DMS114 treated with DMSO at 0.1 percent for 48 hours (cell line): ENCODE data around the gene CSF1.

ENCODE experiments used
- DNase-seq: peaks from one replicate; lab custom pipeline; 2025; ENCODE audit not compliant: unreplicated experiment; lab: John Stamatoyannopoulos, UW

The CSF1 gene

DNA sequence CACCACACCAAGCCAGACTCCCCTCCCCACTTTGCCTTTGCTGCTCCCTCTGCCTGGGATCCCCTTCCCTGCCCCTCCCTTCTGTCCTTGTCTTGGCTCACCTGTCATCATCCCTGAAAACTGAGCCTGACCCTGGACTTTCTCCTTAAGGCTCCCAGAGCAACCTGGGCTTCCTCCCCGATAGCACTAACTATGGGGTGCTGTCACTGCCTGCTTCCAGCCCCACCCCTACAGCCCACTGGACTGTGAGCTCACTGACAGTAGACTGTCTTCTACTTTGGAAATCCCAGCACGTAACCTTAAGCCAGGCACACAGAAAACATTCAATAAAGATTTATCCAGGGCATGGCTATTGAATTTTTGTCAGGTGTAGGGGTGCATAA lies 9.5 kb upstream of the CSF1 start:
- DNase-seq: no peak

DNA sequence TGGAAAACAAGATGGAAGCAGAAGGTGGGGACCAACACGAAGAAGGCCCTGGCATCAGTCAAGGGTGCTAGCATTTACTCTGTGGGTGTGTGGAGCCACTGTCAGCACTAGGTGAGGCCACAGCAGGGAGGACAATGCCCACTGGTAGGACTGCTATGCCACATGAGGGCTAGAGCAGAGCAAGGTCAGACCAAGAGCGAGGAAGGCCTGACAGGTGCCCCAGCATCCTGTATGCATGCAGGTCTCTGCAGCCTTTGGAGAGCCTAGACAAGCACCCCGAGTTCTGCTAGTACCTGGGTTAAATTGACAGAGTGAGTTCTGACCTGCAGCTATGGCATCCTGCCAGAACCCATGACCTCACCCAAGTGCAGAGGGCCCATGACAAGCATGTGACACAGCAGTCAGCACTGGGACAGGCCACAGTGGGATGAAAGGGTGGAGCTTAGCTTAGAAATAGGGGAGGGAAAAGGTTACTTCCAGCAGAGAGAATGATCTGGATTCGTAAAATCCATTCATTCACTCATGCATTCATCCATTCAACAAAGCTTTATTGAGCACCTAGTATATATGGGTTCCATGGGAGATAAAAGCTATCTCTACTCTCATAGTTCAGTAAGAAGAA lies 9.0 kb upstream of the CSF1 start:
- DNase-seq: no peak

GRCh38 chr1:109902204-109902985 lies 8.3 kb upstream of the CSF1 start:
- no peak for DNase-seq

GRCh38 chr1:109903376-109903930 lies 7.2 kb upstream of the CSF1 start:
- no peak for DNase-seq

- DNase-seq: no peak
Measured at GRCh38 chr1:109904105-109904817, 6.4 kb upstream of the CSF1 start.

DNA sequence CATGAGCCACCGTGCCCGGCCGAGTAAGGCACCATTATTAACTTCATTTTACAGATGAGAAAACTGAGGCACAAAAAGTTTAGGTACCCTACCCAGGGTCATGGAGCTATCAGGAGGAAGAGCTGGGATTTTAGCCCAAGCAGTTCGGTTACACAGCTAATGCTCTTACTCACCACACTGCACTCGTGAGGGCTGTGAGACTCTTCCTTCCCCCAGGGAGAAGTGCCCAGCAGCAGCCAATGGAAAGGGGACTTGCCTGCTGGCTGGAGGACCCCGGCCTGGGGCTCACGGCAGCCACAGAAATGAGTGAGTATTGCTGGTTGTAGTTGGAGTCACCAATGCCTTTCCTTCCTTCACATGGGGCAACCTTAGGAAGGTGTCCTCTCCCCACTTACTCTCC lies 5.2 kb upstream of the CSF1 start:
- no peak for DNase-seq

DNA sequence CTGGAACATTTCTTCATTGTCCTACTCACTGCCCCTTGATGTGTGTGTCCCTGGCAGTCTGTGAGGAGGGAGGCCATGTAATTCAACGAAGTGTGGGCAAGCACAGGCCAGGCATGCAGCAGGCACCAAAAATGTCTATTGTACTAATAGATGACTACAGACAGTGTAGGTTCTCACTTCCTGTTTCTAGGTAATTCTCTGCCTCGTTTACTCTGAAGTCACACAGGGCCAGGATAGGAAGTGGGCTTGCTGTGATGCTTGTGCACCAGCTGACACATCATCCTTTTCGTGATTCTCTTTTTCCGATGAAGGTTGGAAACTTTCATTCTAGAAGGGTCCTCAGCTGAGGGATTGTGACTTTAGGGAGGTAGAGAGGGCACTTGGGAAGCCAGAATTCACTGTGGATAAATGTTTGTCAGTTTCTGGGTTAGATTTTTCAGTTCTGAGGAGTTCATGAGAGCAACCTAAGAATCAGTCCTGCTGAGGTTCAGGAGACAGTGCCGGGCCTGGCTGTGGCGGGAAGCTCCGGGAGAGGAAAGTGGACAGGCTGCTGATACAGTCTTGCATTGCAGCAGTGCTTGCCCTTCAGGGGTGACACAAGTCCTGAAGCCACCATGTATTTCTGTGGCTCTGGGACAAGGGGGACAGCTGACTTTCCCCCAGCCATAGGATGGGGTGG lies 4.3 kb upstream of the CSF1 start:
- no peak for DNase-seq

- no peak for DNase-seq
Measured at GRCh38 chr1:109906839-109907180, 3.8 kb upstream of the CSF1 start.

DNA sequence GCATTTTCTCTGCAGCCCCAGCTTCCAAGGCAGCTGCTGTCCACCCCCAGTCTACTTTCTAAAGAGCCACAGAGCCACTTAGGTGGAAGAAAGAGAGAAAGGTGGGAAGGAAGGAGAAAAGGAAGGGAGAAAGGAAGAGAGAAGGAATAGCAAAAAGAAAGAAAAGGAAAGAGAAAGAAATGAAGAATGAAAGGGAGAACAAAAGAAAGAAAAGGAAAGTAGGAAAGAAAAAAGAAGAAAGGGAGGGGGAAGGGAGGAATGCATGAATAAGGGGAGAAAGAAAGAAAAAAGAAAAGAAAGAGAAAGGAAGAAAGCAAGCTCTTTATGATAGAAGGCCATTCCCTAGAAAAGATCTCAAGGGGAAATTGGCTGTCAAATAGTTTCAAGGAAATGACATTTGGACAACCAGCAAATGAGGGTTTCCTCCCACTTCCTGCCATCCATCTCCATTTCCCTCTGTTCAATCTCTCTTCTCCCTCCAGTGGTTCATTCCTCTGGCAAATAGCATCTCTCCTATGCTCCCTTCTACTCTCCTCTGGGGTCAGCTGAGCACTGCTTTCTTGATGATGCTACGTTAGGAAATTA lies 3.4 kb upstream of the CSF1 start:
- no peak for DNase-seq

DNA sequence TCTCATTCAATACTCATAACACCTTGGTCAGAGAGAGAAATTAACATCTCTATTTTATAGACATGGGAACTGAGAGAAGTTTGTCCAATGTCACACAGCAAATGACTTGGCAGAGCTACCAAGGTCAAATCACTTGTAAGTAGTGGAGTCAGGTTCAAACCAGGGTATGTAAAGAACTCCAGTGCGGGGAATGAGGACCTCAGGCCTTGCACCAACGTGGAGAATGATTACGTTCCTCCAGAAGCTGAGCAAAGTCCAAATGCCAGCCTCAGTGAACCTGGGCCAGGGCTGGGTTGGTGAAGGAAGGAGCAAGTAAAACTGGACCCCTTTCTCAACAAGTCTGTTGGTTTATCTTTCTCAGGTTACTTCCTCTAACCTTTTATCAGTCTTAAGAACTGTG lies 1.8 kb upstream of the CSF1 start:
- no peak for DNase-seq

- no peak for DNase-seq
Measured at GRCh38 chr1:109909561-109909960, 1.1 kb upstream of the CSF1 start.

DNA sequence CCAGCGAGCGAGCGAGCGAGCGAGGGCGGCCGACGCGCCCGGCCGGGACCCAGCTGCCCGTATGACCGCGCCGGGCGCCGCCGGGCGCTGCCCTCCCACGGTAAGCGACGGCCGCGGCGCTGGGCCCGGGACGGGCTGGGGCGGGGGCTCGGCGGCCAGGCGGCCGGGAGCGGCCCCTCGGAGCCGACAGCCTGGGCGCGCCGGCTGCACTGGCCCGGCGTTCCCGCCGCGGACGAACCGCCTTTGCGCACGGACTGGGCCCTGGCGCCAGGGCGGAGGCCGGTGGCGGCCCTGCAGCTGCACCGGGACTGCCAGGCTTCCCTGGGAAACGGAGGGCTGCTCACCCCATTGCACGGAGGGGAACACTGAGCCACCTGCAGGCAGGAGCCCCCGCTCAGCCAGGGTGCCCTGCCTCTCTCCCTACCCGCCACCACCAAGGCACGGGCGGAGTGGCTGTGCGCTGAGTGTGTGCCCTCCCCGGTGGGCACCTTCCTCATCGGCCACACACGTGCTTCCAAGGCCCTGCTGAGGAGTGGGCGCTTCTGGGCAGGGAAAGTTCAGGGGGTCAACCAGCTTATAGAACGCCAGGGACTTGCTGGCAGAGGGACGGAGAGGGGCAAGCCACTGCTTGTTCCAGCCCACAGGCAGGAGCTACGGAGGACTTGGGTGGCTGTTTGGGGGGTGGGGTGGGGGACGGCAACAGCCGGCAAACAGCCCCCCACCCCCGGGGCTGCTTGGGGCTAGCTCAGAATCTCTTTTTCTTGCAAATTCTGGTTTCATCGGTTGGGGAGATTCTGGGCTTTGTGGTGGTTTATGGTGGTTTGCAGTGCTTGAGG lies 532 bp downstream of the CSF1 start:
- no peak for DNase-seq

DNA sequence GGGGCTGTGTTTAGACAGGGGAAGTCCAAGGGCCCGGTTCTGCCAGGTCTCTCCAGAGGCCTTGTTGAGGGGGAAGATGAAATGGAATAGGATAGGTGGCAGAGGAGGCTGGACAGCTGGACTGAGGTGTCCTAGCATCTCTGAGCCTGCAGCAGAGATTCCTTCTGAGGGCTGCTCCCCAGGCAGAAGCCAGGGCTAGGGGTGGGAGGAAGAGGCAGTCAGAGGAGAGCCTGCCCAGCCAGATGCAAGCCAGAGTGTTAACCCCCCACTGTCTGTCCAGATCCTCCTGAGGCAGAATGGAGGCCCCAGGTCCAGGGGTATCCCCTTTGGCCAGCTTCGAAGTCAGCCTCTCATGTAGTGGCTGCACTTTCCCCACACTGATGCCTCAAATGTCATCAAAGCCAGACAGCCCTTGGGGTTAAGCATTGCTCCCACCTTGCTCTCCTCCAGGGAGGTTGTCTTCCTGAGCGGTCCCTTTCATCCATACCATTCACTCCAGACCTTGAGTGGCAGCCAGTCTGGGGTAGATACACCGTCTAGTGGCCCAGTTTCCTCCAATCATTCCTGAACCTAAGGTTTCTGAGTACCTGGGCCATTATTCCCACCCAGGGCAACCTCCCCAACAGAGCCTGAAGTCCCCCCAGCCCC lies 1.7 kb downstream of the CSF1 start:
- no peak for DNase-seq

DNA sequence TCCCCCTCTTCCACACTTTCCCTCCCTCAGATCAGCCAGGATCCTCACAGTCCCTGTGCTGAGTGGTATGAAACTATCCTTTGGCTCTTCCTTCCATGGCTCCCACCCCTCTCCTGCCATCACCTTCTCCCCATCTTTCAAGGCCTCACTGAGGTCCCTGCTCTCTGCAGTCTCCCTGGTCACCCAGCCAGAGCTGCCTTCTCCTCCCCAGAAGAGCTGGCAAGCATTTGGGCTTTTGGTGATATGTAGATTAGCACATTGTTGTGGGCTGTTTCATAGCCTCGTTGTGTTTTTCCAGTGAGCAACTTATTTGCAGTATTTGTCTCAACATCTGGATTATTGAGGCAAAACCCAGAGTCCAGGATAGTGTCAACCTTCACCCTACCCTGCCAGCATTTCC lies 2.2 kb downstream of the CSF1 start:
- DNase-seq: no peak

- no peak for DNase-seq
Measured at GRCh38 chr1:109913360-109913879, 2.8 kb downstream of the CSF1 start.

- DNase-seq: no peak
Measured at GRCh38 chr1:109914587-109915240, 4.1 kb downstream of the CSF1 start.

DNA sequence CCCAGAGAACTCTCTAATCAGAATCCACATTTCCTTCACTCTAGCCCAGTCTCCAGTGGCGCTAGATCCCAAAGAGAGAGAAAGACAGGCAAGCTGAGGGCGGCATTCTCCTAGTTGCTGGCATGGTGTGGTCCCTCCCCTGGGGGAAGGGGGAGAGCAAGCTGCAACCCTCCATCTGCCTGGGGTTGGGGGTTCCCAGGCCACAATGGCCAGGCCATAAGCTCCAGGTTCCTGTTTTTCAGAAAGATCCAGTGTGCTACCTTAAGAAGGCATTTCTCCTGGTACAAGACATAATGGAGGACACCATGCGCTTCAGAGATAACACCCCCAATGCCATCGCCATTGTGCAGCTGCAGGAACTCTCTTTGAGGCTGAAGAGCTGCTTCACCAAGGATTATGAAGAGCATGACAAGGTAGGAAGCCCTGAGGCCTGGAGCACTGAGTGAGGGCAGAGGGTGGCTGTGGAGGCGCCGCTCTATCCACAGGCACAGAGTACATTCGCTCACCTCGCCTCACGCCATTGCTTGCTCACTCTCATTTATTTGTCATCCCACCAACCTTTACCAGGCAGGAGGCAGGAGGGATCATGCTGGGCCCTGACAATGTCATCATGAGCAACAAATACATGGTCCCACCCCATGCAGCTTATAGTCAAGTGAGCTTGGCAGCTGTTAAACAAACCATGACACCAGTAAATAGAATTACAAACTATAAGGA lies 6.6 kb downstream of the CSF1 start:
- no peak for DNase-seq
